T-helper 1 cell (primary cell): ENCODE data around the gene NAV1.
"Not testable (repeated sequence)": the region's sequence is repeated elsewhere in the genome, so short reads cannot be mapped to it uniquely, and the experiment has no call there.

Experiments used
- DNase-seq, 5 donors: peaks; one replicate each; pipeline ENCODE4 v3.0.0-alpha.2; 2012 to 2020
- total RNA-seq, 4 donors: gene quantifications; one replicate each; lab custom pipeline; 2026; lab: John Stamatoyannopoulos, UW

NAV1 gene
- 5.5 to 10.4 (median 5.7) reads per million in 4 donors for total RNA-seq

- no peak for DNase-seq
Measured at GRCh38 chr1:201538612-201539551, at the start of gene NAV1. NAV1 (plus strand) TSS chr1:201539127; CDS start chr1:201622885, 83,758 bp downstream.

GRCh38 chr1:201489643-201490261, 49.2 kb upstream of the NAV1 start:
- no peak for DNase-seq

GRCh38 chr1:201490708-201491131, 48.2 kb upstream of the NAV1 start:
- DNase-seq = no peak

GRCh38 chr1:201491896-201492511, 46.9 kb upstream of the NAV1 start:
- no peak for DNase-seq

GRCh38 chr1:201493026-201493656, 45.8 kb upstream of the NAV1 start:
- not testable (repeated sequence) for DNase-seq

- no peak for DNase-seq
Measured at GRCh38 chr1:201493757-201494617, 44.9 kb upstream of the NAV1 start.

GRCh38 chr1:201495551-201496295, 43.2 kb upstream of the NAV1 start:
- no peak for DNase-seq

GRCh38 chr1:201496296-201496690, 42.6 kb upstream of the NAV1 start:
- no peak for DNase-seq

GRCh38 chr1:201497935-201498509, 40.9 kb upstream of the NAV1 start:
- no peak for DNase-seq

- no peak for DNase-seq
Measured at GRCh38 chr1:201498621-201499020, 40.3 kb upstream of the NAV1 start.

- no peak for DNase-seq
Measured at GRCh38 chr1:201499191-201499590, 39.7 kb upstream of the NAV1 start.

GRCh38 chr1:201499795-201500669, 38.9 kb upstream of the NAV1 start:
- no peak for DNase-seq

GRCh38 chr1:201500670-201501120, 38.2 kb upstream of the NAV1 start:
- no peak for DNase-seq

GRCh38 chr1:201501144-201501543, 37.8 kb upstream of the NAV1 start:
- DNase-seq = no peak

- no peak for DNase-seq
Measured at GRCh38 chr1:201501812-201502510, 37.0 kb upstream of the NAV1 start.

GRCh38 chr1:201502511-201502857, 36.4 kb upstream of the NAV1 start:
- DNase-seq = no peak

- no peak for DNase-seq
Measured at GRCh38 chr1:201503397-201504176, 35.3 kb upstream of the NAV1 start.

GRCh38 chr1:201504179-201504631, 34.7 kb upstream of the NAV1 start:
- DNase-seq = no peak
